Prostate gland (tissue), 2 donors: Measurements from ENCODE around the gene PTGER4.

Source experiments
- CTCF ChIP-seq, 4 experiments: fragments of 200-600 bp in 2 of 4; fragments of 450-650 bp in 2 of 4; sonication (generic) in 2 of 4; IDR thresholded peaks; 1 replicate in 3 of 4; 2 replicates in 1 of 4; pipeline ENCODE4 v1.5.1; 2016 to 2019; ENCODE audit warnings: antibody characterized with exemption in 4 of 4, mild to moderate bottlenecking in 2 of 4, moderate library complexity in 2 of 4
- POLR2A ChIP-seq: fragments of 450-650 bp; IDR thresholded peaks from one replicate; pipeline ENCODE4 v1.6.1; 2016; ENCODE audit warnings: antibody characterized with exemption, mild to moderate bottlenecking
- POLR2AphosphoS5 ChIP-seq: sonication (generic); formaldehyde crosslinking; IDR thresholded peaks from one replicate; pipeline ENCODE4 v1.6.1; 2017; ENCODE audit warnings: antibody characterized with exemption

GRCh38 chr5:40691894-40692293 is 12.2 kb downstream of the PTGER4 start:
- TF ChIP-seq CTCF (IDR thresholded peaks at IDR 0.05) (no peak), POLR2A (no peak), POLR2AphosphoS5 (no peak)
